22Rv1 (cell line): ENCODE measurements around the gene CCNL2.

Experiments used
- CTCF ChIP-seq: fragments of 450-650 bp; IDR thresholded peaks from 2 replicates; pipeline ENCODE4 v1.5.1; 2017; ENCODE audit warnings: mild to moderate bottlenecking
- ZFX ChIP-seq: fragments of 450-650 bp; IDR thresholded peaks from 2 replicates; pipeline ENCODE4 v1.6.1; 2017; ENCODE audit warnings: antibody characterized with exemption, borderline replicate concordance

DNA sequence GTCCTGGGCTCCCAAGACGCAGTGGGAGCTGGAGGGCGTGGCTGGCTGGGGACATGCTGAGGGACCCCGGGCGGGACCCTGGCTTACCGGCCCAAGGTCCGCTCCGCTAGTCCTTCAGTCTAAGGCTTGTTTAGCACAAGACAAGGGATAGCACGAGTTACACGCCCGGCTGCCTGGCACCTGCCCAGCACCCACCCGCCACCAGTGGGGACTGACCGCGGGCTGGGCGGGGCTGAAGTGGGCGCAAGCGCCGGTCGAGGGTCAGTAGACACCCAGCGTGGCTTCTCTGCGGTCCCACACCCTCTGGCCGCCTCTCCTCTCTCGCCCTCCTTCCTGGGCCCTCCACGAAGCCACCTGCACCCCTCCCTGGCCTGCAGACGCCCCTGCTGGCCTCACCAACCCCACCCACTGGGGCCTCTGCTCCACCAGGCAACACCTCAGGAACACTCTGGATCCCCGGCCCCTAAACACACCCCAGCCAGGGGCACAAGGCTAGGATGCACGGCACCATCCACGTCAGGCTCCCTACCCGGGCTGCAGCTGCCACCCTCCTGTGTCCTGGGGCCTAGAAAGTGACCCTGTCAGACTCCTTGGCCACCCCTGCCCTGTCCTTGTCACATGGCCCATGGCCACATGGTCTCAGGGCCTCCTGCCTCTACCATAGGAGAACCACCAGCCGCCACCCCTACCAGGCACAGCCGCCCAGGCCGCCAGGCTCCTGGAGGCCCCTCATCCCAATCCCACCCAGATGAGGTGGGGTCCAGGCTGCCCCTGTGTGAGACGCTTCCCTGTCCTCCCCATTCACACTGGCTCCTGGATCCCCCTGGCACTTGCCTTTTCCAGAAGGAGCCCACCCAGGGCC is 62.0 kb downstream of the CCNL2 start:
- TF ChIP-seq CTCF (no peak), ZFX (no peak)
